ENCODE results near the gene DGKZ. TPM values are rescaled to one million over a fixed set of nuclear protein-coding genes. Genes with fewer than 3 reads are reported as not detected.

DGKZ gene
- total RNA-seq, 1 experiment from 2014 or later, result 68.9 TPM

GRCh38 chr11:46351606-46352005, 4.3 kb downstream of the DGKZ start:
- H3K14ac ChIP-seq (ENCODE audit: insufficient read depth, low read length), result no peak overlapping the region
- TF ChIP-seq CTCF (conservative IDR thresholded peaks at IDR 0.05), result no peak
- H3K4me1 ChIP-seq (ENCODE audit: insufficient read depth, low read length), result peaks cover 14% of the 10 kb centered on the region; the same call in 1 of the 2 replicates
- H3K27me3 Mint-ChIP-seq (ENCODE audit: low read depth), result 0 out of 2 replicates have a peak, but pooled peaks cover 1% of the 10 kb centered on the region
- H3K9ac ChIP-seq (ENCODE audit: extremely low read depth, insufficient read length, low read length), result no peak overlapping the region
- peaks cover 12% of the 10 kb centered on the region for H3K79me1 ChIP-seq (ENCODE audit: insufficient read depth, low read depth, low read length, poor library complexity, severe bottlenecking)
- peak overlapping the region in 1 of 2 experiments; percentile 42; a peak in 2 of 5 replicates for H3K4me3 Mint-ChIP-seq
- no peak overlapping the region for H2BK120ac ChIP-seq (ENCODE audit: low read depth, low read length, poor library complexity, severe bottlenecking)
- no peaks in the 10 kb centered on the region for H3K9me3 ChIP-seq (ENCODE audit: control insufficient read depth, low read depth, low read length)
- no peak overlapping the region for H2AFZ ChIP-seq (ENCODE audit: low read length)
- no peak for DNase-seq
- no peak overlapping the region for H3K4ac ChIP-seq (ENCODE audit: low read depth, low read length)
- no peak overlapping the region for H3T11ph ChIP-seq (ENCODE audit: low read length)
- H2BK5ac ChIP-seq (ENCODE audit: insufficient read length, low read length), result no peak overlapping the region
- no peak overlapping the region for H3K4me2 ChIP-seq (ENCODE audit: insufficient read depth, insufficient read length, low read length)
- H4K91ac ChIP-seq (ENCODE audit: insufficient read length, low read depth, low read length), result no peak overlapping the region
- no peak overlapping the region for H2BK12ac ChIP-seq (ENCODE audit: insufficient read length, low read depth, low read length)
- H2BK20ac ChIP-seq (ENCODE audit: low read depth, low read length, poor library complexity, severe bottlenecking), result no peak overlapping the region
- H3K79me2 ChIP-seq (ENCODE audit: insufficient read depth, low read length), result peaks cover 14% of the 10 kb centered on the region; the same call in 1 of the 2 replicates
- H3K27ac Mint-ChIP-seq, result peak overlapping the region in 2 of 3 experiments; percentile 70 to 77; a peak in 4 of 7 replicates
- H3K23ac ChIP-seq (ENCODE audit: insufficient read length, low read depth, low read length), result no peak overlapping the region
- peaks cover 5% of the 10 kb centered on the region for H4K20me1 ChIP-seq (ENCODE audit: control insufficient read depth, insufficient read depth, insufficient read length)
- H4K5ac ChIP-seq (ENCODE audit: insufficient read length, low read depth, low read length), result no peak overlapping the region
- no peak overlapping the region for H3K27ac ChIP-seq (ENCODE audit: insufficient read length, low read depth, low read length)
- H3K23me2 ChIP-seq (ENCODE audit: insufficient read length, low read depth, low read length, poor library complexity, severe bottlenecking), result peaks cover 10% of the 10 kb centered on the region
- H3K56ac ChIP-seq (ENCODE audit: insufficient read length, low read depth, low read length), result no peak overlapping the region
- no peaks in the 10 kb centered on the region; a peak in 1 of 5 replicates for H3K9me3 Mint-ChIP-seq
- H3K18ac ChIP-seq (ENCODE audit: insufficient read length, low read depth, low read length), result no peak overlapping the region
- no peak overlapping the region for H4K8ac ChIP-seq (replicated peaks; ENCODE audit: insufficient read length, low read depth, low read length)
- H3K4me1 Mint-ChIP-seq, result peaks cover 56 to 67% of the 10 kb centered on the region in 2 experiments
- no CpG with 5 or more reads among the region's 5 CpGs for WGBS (ENCODE audit: extremely low coverage, insufficient read length, low lambda C conversion rate)
- no peak overlapping the region for H2AK5ac ChIP-seq (ENCODE audit: insufficient read length, low read length)
- H2BK15ac ChIP-seq (ENCODE audit: low read depth, low read length), result no peak overlapping the region
- peaks cover 0 to 10% (median 0%) of the 10 kb centered on the region in 3 experiments; a peak in 1 of 7 replicates for H3K36me3 Mint-ChIP-seq (ENCODE audit: insufficient read depth in 1 of 3, low read depth in 3 of 3)
- no peaks in the 10 kb centered on the region for H3K27me3 ChIP-seq (ENCODE audit: insufficient read depth, low read length)
